Measurements from ENCODE around the gene COPG2.

Gene COPG2

DNA sequence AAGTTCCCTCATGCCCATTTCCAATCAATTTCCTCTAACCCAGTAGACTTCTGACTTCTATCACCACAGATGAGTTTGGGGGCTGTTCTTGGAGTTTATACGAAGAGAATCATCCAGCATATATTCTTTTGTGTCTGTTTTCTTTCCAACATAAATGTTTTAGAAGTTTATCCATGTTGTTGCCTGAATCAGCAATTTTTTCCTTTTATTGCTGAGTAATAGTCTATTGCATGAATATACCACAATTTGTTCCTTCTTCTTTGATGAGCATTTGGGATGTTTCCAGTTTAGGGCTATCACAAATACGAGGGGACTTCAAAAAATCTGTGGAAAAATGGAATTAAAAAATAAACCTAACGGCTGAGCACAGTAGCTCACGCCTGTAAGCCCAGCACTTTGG, 26.2 kb downstream of the COPG2 start:
- no peak for DNase-seq
- peaks cover 79% of the 10 kb centered on the region for H3K9me3 Mint-ChIP-seq
- no peaks in the 10 kb centered on the region for H3K4me1 Mint-ChIP-seq
- H3K27me3 Mint-ChIP-seq (ENCODE audit: low read depth, poor library complexity), result no peaks in the 10 kb centered on the region
- no peak overlapping the region for H3K4me3 Mint-ChIP-seq
- TF ChIP-seq, protein P1, sequence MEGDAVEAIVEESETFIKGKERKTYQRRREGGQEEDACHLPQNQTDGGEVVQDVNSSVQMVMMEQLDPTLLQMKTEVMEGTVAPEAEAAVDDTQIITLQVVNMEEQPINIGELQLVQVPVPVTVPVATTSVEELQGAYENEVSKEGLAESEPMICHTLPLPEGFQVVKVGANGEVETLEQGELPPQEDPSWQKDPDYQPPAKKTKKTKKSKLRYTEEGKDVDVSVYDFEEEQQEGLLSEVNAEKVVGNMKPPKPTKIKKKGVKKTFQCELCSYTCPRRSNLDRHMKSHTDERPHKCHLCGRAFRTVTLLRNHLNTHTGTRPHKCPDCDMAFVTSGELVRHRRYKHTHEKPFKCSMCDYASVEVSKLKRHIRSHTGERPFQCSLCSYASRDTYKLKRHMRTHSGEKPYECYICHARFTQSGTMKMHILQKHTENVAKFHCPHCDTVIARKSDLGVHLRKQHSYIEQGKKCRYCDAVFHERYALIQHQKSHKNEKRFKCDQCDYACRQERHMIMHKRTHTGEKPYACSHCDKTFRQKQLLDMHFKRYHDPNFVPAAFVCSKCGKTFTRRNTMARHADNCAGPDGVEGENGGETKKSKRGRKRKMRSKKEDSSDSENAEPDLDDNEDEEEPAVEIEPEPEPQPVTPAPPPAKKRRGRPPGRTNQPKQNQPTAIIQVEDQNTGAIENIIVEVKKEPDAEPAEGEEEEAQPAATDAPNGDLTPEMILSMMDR (IDR thresholded peaks at IDR 0.05), result no peak
- H3K27ac Mint-ChIP-seq, result no peak overlapping the region
- peaks cover 100% of the 10 kb centered on the region for H3K36me3 Mint-ChIP-seq (ENCODE audit: low read depth)

DNA sequence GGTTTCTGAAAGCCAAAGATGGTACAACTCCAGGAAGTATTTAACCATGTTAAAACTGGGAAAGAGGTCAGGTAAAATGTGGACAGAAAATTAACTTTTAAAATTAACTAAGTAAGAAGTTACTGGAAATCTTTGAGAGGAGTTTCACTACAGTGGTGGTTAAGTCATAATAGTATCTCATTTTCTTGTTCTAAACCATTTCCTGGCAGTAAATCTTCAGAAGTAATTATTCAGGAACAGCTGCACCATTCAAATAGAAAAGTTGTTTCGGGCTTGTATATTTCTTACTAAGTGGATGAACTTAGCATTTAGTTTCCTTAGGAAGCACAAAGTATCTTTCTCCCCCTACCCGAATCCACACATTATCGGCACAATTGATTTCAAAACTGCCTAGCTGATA, 27.1 kb downstream of the COPG2 start:
- no peak overlapping the region for H3K27ac Mint-ChIP-seq
- no peaks in the 10 kb centered on the region for H3K27me3 Mint-ChIP-seq (ENCODE audit: low read depth, poor library complexity)
- TF ChIP-seq, protein P1 (IDR thresholded peaks at IDR 0.05), result no peak
- no peaks in the 10 kb centered on the region for H3K4me1 Mint-ChIP-seq
- H3K4me3 Mint-ChIP-seq, result no peak overlapping the region
- peaks cover 82% of the 10 kb centered on the region for H3K9me3 Mint-ChIP-seq
- H3K36me3 Mint-ChIP-seq (ENCODE audit: low read depth), result peaks cover 100% of the 10 kb centered on the region
- DNase-seq, result no peak

DNA sequence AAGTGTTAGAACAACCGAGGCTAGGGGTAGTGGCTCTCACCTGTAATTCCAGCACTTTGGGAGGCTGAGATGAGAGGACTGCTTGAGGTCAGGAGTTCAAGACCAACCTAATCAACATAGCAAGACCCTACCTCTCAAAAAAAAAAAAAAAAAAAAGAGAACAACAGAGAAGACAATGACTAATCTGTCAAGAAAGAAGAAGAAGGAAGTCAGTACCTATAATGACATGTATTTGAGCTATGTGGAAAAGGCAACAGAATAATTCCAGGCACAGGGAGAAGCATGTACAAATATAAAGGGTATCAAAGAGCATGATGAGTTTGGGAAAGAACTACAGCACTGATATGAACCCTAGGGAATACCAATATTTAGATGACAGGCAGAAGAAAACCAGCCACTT, 27.5 kb downstream of the COPG2 start:
- TF ChIP-seq, protein P1 (IDR thresholded peaks at IDR 0.05), result no peak
- DNase-seq, result no peak
- no peaks in the 10 kb centered on the region for H3K4me1 Mint-ChIP-seq
- H3K36me3 Mint-ChIP-seq (ENCODE audit: low read depth), result peaks cover 100% of the 10 kb centered on the region
- peaks cover 82% of the 10 kb centered on the region for H3K9me3 Mint-ChIP-seq
- no peaks in the 10 kb centered on the region for H3K27me3 Mint-ChIP-seq (ENCODE audit: low read depth, poor library complexity)
- H3K27ac Mint-ChIP-seq, result no peak overlapping the region
- H3K4me3 Mint-ChIP-seq, result no peak overlapping the region

DNA sequence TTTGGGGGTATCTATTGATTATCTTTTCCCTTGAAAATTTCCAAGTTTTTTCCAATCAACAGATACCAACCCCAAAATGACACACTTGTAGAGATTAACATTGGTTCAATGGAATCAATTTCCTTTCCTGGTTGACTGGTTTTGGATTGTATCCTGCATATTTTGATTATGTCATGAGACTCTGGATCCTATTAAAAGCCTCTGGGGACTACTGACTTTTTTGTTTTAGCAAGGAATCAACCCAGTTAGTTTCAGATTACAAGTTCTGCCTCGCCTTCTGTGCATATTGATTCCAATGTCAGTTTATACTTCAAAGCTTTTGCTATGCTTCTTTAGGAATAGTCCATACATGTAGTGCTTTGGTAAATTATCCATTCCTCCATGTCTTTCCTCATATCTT, 29.2 kb downstream of the COPG2 start:
- H3K27ac Mint-ChIP-seq, result no peak overlapping the region
- DNase-seq, result no peak
- H3K4me1 Mint-ChIP-seq, result no peaks in the 10 kb centered on the region
- H3K9me3 Mint-ChIP-seq, result peaks cover 86% of the 10 kb centered on the region
- no peaks in the 10 kb centered on the region for H3K27me3 Mint-ChIP-seq (ENCODE audit: low read depth, poor library complexity)
- H3K4me3 Mint-ChIP-seq, result no peak overlapping the region
- TF ChIP-seq, protein P1 (IDR thresholded peaks at IDR 0.05), result no peak
- H3K36me3 Mint-ChIP-seq (ENCODE audit: low read depth), result peaks cover 97% of the 10 kb centered on the region

DNA sequence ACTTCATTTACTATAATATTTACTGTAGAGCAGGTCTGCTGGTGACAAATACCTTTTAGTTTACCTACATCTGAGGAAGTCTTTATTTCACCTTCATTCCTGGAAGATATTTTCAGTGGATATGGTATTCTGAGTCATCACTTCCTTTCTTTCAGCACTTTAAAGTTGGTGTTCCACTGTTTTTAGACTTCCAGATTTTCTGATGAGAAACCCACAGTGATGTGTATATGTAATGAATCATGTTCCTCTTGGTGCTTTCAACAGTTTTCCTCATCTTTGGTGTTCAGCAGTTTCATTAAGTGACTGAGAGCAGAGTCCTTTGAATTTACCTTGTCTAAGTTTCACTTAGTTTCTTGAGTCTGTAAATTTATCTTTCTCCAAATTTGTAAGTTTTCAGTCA, 36.4 kb downstream of the COPG2 start:
- no peak for DNase-seq
- Mint-ChIP-seq H3K4me3 (no peak overlapping the region), H3K4me1 (no peaks in the 10 kb centered on the region), H3K9me3 (peaks cover 98% of the 10 kb centered on the region), H3K27me3 (ENCODE audit: low read depth, poor library complexity) (no peaks in the 10 kb centered on the region), H3K27ac (no peak overlapping the region), H3K36me3 (ENCODE audit: low read depth) (peaks cover 97% of the 10 kb centered on the region)
- TF ChIP-seq, protein P1 (IDR thresholded peaks at IDR 0.05), result no peak

DNA sequence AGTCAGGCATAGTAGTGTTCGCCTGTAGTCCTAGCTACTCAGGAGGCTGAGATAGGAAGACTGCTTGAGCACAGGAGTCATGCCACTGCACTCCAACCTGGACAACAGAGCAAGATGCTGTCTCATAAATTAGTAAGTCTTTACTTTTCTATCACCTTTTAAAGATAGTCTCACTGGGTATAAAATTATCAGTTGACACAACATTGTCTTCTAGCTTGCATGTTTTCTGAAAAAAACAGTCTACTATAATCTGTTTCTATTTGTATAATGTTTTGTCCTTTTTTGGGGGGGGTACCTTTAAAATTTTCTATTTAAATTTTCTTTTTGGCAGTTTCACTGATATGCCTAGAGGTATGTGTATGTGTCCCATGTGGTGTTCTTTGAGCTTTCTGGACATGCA, 39.6 kb downstream of the COPG2 start:
- H3K36me3 Mint-ChIP-seq (ENCODE audit: low read depth), result peaks cover 100% of the 10 kb centered on the region
- TF ChIP-seq, protein P1 (IDR thresholded peaks at IDR 0.05), result no peak
- H3K9me3 Mint-ChIP-seq, result peaks cover 94% of the 10 kb centered on the region

More for the DNA sequence above, 39.6 kb downstream of the COPG2 start:
- no peaks in the 10 kb centered on the region for H3K4me1 Mint-ChIP-seq
- H3K27ac Mint-ChIP-seq, result no peak overlapping the region
- H3K27me3 Mint-ChIP-seq (ENCODE audit: low read depth, poor library complexity), result no peaks in the 10 kb centered on the region
- no peak for DNase-seq
- H3K4me3 Mint-ChIP-seq, result no peak overlapping the region

All from nephron progenitor cell (in vitro differentiated cells).